ENCODE results near the gene FAM181B. TPM values are rescaled to one million over a fixed set of nuclear protein-coding genes. Genes with fewer than 3 reads are reported as not detected.
A peak's percentile ranks its signal among the peaks of the same experiment; 100 is the strongest.

FAM181B gene, protein sequence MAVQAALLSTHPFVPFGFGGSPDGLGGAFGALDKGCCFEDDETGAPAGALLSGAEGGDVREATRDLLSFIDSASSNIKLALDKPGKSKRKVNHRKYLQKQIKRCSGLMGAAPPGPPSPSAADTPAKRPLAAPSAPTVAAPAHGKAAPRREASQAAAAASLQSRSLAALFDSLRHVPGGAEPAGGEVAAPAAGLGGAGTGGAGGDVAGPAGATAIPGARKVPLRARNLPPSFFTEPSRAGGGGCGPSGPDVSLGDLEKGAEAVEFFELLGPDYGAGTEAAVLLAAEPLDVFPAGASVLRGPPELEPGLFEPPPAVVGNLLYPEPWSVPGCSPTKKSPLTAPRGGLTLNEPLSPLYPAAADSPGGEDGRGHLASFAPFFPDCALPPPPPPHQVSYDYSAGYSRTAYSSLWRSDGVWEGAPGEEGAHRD
- polyA plus RNA-seq = under 1 TPM; 0.29 to 0.51 TPM

GRCh38 chr11:82733444-82734119, at the start of gene FAM181B:
TSS of gene FAM181B (minus strand) at chr11:82733864. CDS start at chr11:82733729, 135 bp downstream.
- Histone ChIP-seq H3K27me3 (ENCODE audit: control insufficient read depth in 1 of 2, insufficient read depth in 2 of 2, low read length in 2 of 2) (peaks cover 0 to 2% of the 10 kb centered on the region in 2 donors), H3K4me1 (ENCODE audit: control insufficient read depth in 2 of 2, insufficient read depth in 2 of 2, low read length in 1 of 2) (peaks cover 0 to 7% of the 10 kb centered on the region in 2 donors), H3K9me3 (ENCODE audit: control insufficient read depth in 2 of 2, insufficient read depth in 1 of 2, low read depth in 1 of 2, low read length in 1 of 2) (no peaks in the 10 kb centered on the region), H3K36me3 (ENCODE audit: control insufficient read depth in 2 of 2, insufficient read depth in 2 of 2, low read length in 1 of 2) (no peaks in the 10 kb centered on the region), H3K4me3 (ENCODE audit: low read depth in 1 of 2, low read length in 2 of 2) (peak within 1 kb of the TSS; percentile 59 to 64), H3K27ac (ENCODE audit: low read depth in 2 of 2, low read length in 1 of 2) (peak within 1 kb of the TSS; percentile 28 to 45)
- WGBS, 2 donors = 2 to 3% methylated on average over 67 of the region's 67 CpGs

DNA sequence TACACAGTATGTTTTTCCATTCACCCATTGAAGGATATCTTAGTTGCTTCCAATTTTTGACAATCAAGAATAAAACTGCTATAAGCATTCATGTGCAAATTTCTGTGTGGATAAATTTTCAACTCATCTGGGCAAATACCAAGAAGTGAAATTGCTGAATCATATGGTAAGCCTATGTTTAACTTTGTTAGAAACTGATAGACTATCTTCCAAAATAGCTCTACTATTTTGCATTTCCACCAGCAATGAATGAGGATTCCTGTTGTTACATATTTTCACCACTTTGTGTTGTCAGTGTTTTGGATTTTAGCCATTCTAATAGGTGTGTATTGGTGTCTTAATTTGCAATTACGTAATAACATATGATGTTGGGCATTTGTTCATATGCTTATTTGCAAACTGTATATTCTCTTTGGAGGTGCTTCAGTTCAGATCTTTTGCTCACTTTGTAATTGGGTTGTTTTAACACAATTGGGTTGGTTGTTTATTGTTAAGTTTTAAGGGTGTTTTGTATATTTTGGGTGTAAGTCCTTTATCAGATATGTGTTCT, 49.2 kb upstream of the FAM181B start:
- 79 to 83% methylated on average over 1 of the region's 1 CpG for WGBS, 2 donors
- no peak overlapping the region for H3K4me3 ChIP-seq (ENCODE audit: low read depth in 1 of 2, low read length in 2 of 2)
- no peaks in the 10 kb centered on the region for H3K36me3 ChIP-seq (ENCODE audit: control insufficient read depth in 2 of 2, insufficient read depth in 2 of 2, low read length in 1 of 2)
- no peaks in the 10 kb centered on the region for H3K27me3 ChIP-seq (ENCODE audit: control insufficient read depth in 1 of 2, insufficient read depth in 2 of 2, low read length in 2 of 2)
- H3K27ac ChIP-seq (ENCODE audit: low read depth in 2 of 2, low read length in 1 of 2) = no peak overlapping the region
- no peaks in the 10 kb centered on the region for H3K4me1 ChIP-seq (ENCODE audit: control insufficient read depth in 2 of 2, insufficient read depth in 2 of 2, low read length in 1 of 2)
- no peaks in the 10 kb centered on the region for H3K9me3 ChIP-seq (ENCODE audit: control insufficient read depth in 2 of 2, insufficient read depth in 1 of 2, low read depth in 1 of 2, low read length in 1 of 2)

GRCh38 chr11:82778776-82779175, 45.1 kb upstream of the FAM181B start:
- WGBS, 2 donors = 66 to 77% methylated on average over 1 of the region's 1 CpG
- H3K27me3 ChIP-seq (ENCODE audit: control insufficient read depth in 1 of 2, insufficient read depth in 2 of 2, low read length in 2 of 2) = no peaks in the 10 kb centered on the region

DNA sequence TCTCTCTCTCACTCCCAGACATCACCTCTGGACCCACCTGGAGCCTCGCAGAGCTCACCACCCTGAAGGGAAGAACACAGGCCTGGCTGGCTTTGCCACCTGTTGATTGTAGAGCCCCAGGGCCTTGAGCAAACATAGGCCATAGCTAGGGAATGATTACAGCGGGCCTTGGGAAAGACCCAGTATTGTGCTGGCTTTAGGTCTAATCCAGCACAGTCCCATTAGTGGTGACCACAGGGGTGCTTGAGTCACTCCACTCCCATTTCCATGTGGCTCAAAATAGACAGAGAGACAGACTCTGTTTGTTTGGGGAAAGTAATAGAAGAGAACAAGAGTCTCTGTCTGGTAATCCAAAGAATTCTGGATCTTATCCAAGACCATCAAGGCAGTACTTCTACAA, 42.7 kb upstream of the FAM181B start:
- no peak overlapping the region for H3K4me3 ChIP-seq (ENCODE audit: low read depth in 1 of 2, low read length in 2 of 2)
- H3K36me3 ChIP-seq (ENCODE audit: control insufficient read depth in 2 of 2, insufficient read depth in 2 of 2, low read length in 1 of 2) = no peaks in the 10 kb centered on the region
- WGBS, 2 donors = 62 to 89% methylated on average over 2 of the region's 2 CpGs
- H3K4me1 ChIP-seq (ENCODE audit: control insufficient read depth in 2 of 2, insufficient read depth in 2 of 2, low read length in 1 of 2) = no peaks in the 10 kb centered on the region
- H3K27me3 ChIP-seq (ENCODE audit: control insufficient read depth in 1 of 2, insufficient read depth in 2 of 2, low read length in 2 of 2) = no peaks in the 10 kb centered on the region
- H3K9me3 ChIP-seq (ENCODE audit: control insufficient read depth in 2 of 2, insufficient read depth in 1 of 2, low read depth in 1 of 2, low read length in 1 of 2) = no peaks in the 10 kb centered on the region
- no peak overlapping the region for H3K27ac ChIP-seq (ENCODE audit: low read depth in 2 of 2, low read length in 1 of 2)

More at GRCh38 chr11:82778776-82779175, 45.1 kb upstream of the FAM181B start:
- Histone ChIP-seq H3K27ac (ENCODE audit: low read depth in 2 of 2, low read length in 1 of 2) (no peak overlapping the region), H3K36me3 (ENCODE audit: control insufficient read depth in 2 of 2, insufficient read depth in 2 of 2, low read length in 1 of 2) (no peaks in the 10 kb centered on the region), H3K4me1 (ENCODE audit: control insufficient read depth in 2 of 2, insufficient read depth in 2 of 2, low read length in 1 of 2) (no peaks in the 10 kb centered on the region), H3K4me3 (ENCODE audit: low read depth in 1 of 2, low read length in 2 of 2) (no peak overlapping the region), H3K9me3 (ENCODE audit: control insufficient read depth in 2 of 2, insufficient read depth in 1 of 2, low read depth in 1 of 2, low read length in 1 of 2) (no peaks in the 10 kb centered on the region)

DNA sequence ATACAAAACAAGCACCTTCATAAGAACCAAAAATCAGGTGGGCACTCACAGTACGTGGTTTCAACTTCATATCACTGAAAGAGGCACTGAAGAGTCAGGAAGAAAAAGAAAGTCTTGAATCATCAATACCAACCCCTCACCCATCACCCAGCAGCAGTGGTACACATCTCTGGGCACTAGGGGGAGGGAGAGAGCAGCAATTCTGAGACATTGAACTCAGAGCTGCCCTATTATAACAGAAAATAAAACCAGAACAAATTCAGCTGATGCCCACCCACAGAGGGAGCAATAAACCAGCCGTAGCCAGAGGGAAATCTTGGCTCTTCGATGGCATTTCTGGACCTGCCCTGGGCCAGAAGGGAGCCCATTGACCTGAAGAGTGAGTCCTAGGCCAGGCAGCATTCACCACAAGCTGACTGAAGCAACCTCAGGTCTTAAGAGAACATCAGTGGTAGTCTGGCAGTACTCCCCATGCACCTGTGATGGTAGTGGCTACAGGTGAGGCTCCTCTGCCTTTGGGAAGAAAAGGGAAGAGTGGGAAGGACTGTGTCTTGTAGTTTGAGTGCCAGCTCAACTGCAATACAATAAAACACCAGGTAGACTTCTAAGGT, 42.2 kb upstream of the FAM181B start:
- no peaks in the 10 kb centered on the region for H3K9me3 ChIP-seq (ENCODE audit: control insufficient read depth in 2 of 2, insufficient read depth in 1 of 2, low read depth in 1 of 2, low read length in 1 of 2)
- H3K27me3 ChIP-seq (ENCODE audit: control insufficient read depth in 1 of 2, insufficient read depth in 2 of 2, low read length in 2 of 2) = no peaks in the 10 kb centered on the region
- 36 to 45% methylated on average over 3 of the region's 3 CpGs for WGBS, 2 donors
- no peaks in the 10 kb centered on the region for H3K4me1 ChIP-seq (ENCODE audit: control insufficient read depth in 2 of 2, insufficient read depth in 2 of 2, low read length in 1 of 2)
- H3K4me3 ChIP-seq (ENCODE audit: low read depth in 1 of 2, low read length in 2 of 2) = no peak overlapping the region
- H3K36me3 ChIP-seq (ENCODE audit: control insufficient read depth in 2 of 2, insufficient read depth in 2 of 2, low read length in 1 of 2) = no peaks in the 10 kb centered on the region
- H3K27ac ChIP-seq (ENCODE audit: low read depth in 2 of 2, low read length in 1 of 2) = no peak overlapping the region

GRCh38 chr11:82775218-82775617, 41.6 kb upstream of the FAM181B start:
- no peaks in the 10 kb centered on the region for H3K27me3 ChIP-seq (ENCODE audit: control insufficient read depth in 1 of 2, insufficient read depth in 2 of 2, low read length in 2 of 2)
- no peaks in the 10 kb centered on the region for H3K4me1 ChIP-seq (ENCODE audit: control insufficient read depth in 2 of 2, insufficient read depth in 2 of 2, low read length in 1 of 2)
- no peaks in the 10 kb centered on the region for H3K9me3 ChIP-seq (ENCODE audit: control insufficient read depth in 2 of 2, insufficient read depth in 1 of 2, low read depth in 1 of 2, low read length in 1 of 2)
- H3K27ac ChIP-seq (ENCODE audit: low read depth in 2 of 2, low read length in 1 of 2) = no peak overlapping the region
- no peak overlapping the region for H3K4me3 ChIP-seq (ENCODE audit: low read depth in 1 of 2, low read length in 2 of 2)
- no peaks in the 10 kb centered on the region for H3K36me3 ChIP-seq (ENCODE audit: control insufficient read depth in 2 of 2, insufficient read depth in 2 of 2, low read length in 1 of 2)
- 75 to 76% methylated on average over 1 of the region's 1 CpG for WGBS, 2 donors

- no peak overlapping the region for H3K4me3 ChIP-seq (ENCODE audit: low read depth in 1 of 2, low read length in 2 of 2)
- no peak overlapping the region for H3K27ac ChIP-seq (ENCODE audit: low read depth in 2 of 2, low read length in 1 of 2)
- H3K9me3 ChIP-seq (ENCODE audit: control insufficient read depth in 2 of 2, insufficient read depth in 1 of 2, low read depth in 1 of 2, low read length in 1 of 2) = no peaks in the 10 kb centered on the region
- H3K36me3 ChIP-seq (ENCODE audit: control insufficient read depth in 2 of 2, insufficient read depth in 2 of 2, low read length in 1 of 2) = no peaks in the 10 kb centered on the region
- no peaks in the 10 kb centered on the region for H3K4me1 ChIP-seq (ENCODE audit: control insufficient read depth in 2 of 2, insufficient read depth in 2 of 2, low read length in 1 of 2)
- WGBS, 2 donors = 45 to 56% methylated on average over 4 of the region's 4 CpGs
- H3K27me3 ChIP-seq (ENCODE audit: control insufficient read depth in 1 of 2, insufficient read depth in 2 of 2, low read length in 2 of 2) = no peaks in the 10 kb centered on the region
Measured at GRCh38 chr11:82771781-82772180, 38.1 kb upstream of the FAM181B start.

DNA sequence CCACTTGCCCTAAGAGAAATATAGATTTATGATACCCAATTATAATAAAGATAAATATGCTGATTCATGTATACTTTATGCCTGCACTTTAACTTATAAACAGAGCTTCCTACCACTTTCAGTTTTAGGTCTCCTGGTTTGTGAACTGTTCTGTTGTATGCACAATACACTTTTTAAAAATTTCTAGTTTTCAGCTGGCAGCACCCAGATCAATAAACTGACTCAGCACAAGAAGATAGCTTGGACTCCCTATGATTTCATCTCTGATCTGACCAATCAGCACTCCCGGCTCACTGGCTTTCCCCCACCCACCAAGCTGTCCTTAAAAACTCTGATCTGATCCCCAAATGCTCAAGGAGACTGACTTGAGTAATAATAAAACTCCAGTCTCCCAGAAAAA, 33.5 kb upstream of the FAM181B start:
- WGBS, 2 donors = 61 to 67% methylated on average over 1 of the region's 1 CpG

GRCh38 chr11:82765466-82766034, 31.9 kb upstream of the FAM181B start:
- Histone ChIP-seq H3K4me1 (ENCODE audit: control insufficient read depth in 2 of 2, insufficient read depth in 2 of 2, low read length in 1 of 2) (no peaks in the 10 kb centered on the region), H3K27ac (ENCODE audit: low read depth in 2 of 2, low read length in 1 of 2) (no peak overlapping the region), H3K9me3 (ENCODE audit: control insufficient read depth in 2 of 2, insufficient read depth in 1 of 2, low read depth in 1 of 2, low read length in 1 of 2) (no peaks in the 10 kb centered on the region), H3K27me3 (ENCODE audit: control insufficient read depth in 1 of 2, insufficient read depth in 2 of 2, low read length in 2 of 2) (no peaks in the 10 kb centered on the region), H3K4me3 (ENCODE audit: low read depth in 1 of 2, low read length in 2 of 2) (no peak overlapping the region), H3K36me3 (ENCODE audit: control insufficient read depth in 2 of 2, insufficient read depth in 2 of 2, low read length in 1 of 2) (no peaks in the 10 kb centered on the region)
- WGBS, 2 donors = 69 to 71% methylated on average over 11 of the region's 11 CpGs

More for the DNA sequence above, 33.5 kb upstream of the FAM181B start:
- H3K27ac ChIP-seq (ENCODE audit: low read depth in 2 of 2, low read length in 1 of 2) = no peak overlapping the region
- no peaks in the 10 kb centered on the region for H3K4me1 ChIP-seq (ENCODE audit: control insufficient read depth in 2 of 2, insufficient read depth in 2 of 2, low read length in 1 of 2)
- no peaks in the 10 kb centered on the region for H3K36me3 ChIP-seq (ENCODE audit: control insufficient read depth in 2 of 2, insufficient read depth in 2 of 2, low read length in 1 of 2)
- no peak overlapping the region for H3K4me3 ChIP-seq (ENCODE audit: low read depth in 1 of 2, low read length in 2 of 2)
- H3K27me3 ChIP-seq (ENCODE audit: control insufficient read depth in 1 of 2, insufficient read depth in 2 of 2, low read length in 2 of 2) = no peaks in the 10 kb centered on the region
- H3K9me3 ChIP-seq (ENCODE audit: control insufficient read depth in 2 of 2, insufficient read depth in 1 of 2, low read depth in 1 of 2, low read length in 1 of 2) = no peaks in the 10 kb centered on the region

Measured in esophagus (tissue), 2 donors.